Panc1 (cell line): ENCODE measurements around the gene CTLA4. TPM values are rescaled to one million over a fixed set of nuclear protein-coding genes. Genes with fewer than 3 reads are reported as not detected.

ENCODE experiments used
- ATAC-seq: fragments of 200-7000 bp; cut with Tn5 transposase; 2 replicates; pipeline ENCODE4 v1.9.1; 2020; ENCODE audit warnings: mild to moderate bottlenecking, moderate library complexity
- BruUV-seq: library from RNA; stranded (reverse); fragments of 400-500 nt; replicated peaks from 2 replicates; lab custom pipeline; 2021; lab: Mats Ljungman, UMichigan
- CTCF ChIA-PET: fragments of 300-600 bp; sonication (Branson Sonifier 250); formaldehyde crosslinking; loops from one replicate; lab custom pipeline; 2022; ENCODE audit warnings: antibody characterized with exemption; lab: Charles Lee
- POLR2A ChIA-PET: fragments of 300-600 bp; sonication (Branson Sonifier 250); formaldehyde crosslinking; loops from one replicate; lab custom pipeline; 2022; ENCODE audit warnings: antibody characterized with exemption; lab: Charles Lee
- DNase-seq: peaks from one replicate; pipeline ENCODE4 v3.0.0-alpha.2; 2010; ENCODE audit warnings: low read depth, low spot score
- H3K27ac ChIP-seq: 2 replicates; pipeline ENCODE4 v1.5.1; 2011; ENCODE audit warnings: mild to moderate bottlenecking, low read length, inconsistent platforms
- H3K27me3 ChIP-seq: fragments of 200-500 bp; sonication (Bioruptor generic); 2 replicates; pipeline ENCODE4 v1.6.0; 2014; ENCODE audit warnings: low read length, inconsistent platforms; ENCODE audit not compliant: control insufficient read depth, insufficient read depth
- H3K36me3 ChIP-seq: fragments of 200-500 bp; sonication (Bioruptor generic); 2 replicates; pipeline ENCODE4 v1.5.1; 2014; ENCODE audit warnings: inconsistent platforms, mild to moderate bottlenecking, low read length, moderate library complexity; ENCODE audit not compliant: control insufficient read depth, insufficient read depth
- H3K4me1 ChIP-seq: 2 replicates; pipeline ENCODE4 v1.5.1; 2011; ENCODE audit warnings: inconsistent platforms, mild to moderate bottlenecking, low read length, moderate library complexity; ENCODE audit not compliant: control insufficient read depth, insufficient read depth
- H3K4me3 ChIP-seq, 2 experiments: 2 replicates each; pipeline ENCODE4 v1.5.1; 2011 to 2012; ENCODE audit warnings: low read depth in 2 of 2, low read length in 2 of 2, mild to moderate bottlenecking in 2 of 2, inconsistent platforms in 1 of 2, moderate library complexity in 1 of 2
- H3K9me3 ChIP-seq: fragments of 200-500 bp; sonication (Bioruptor generic); 2 replicates; pipeline ENCODE4 v1.5.1; 2014; ENCODE audit warnings: low read depth, mild to moderate bottlenecking, inconsistent platforms, low read length, moderate library complexity; ENCODE audit not compliant: control insufficient read depth, insufficient read depth
- POLR2AphosphoS5 ChIP-seq: IDR thresholded peaks from 2 replicates; pipeline ENCODE4 v1.6.1; 2012; ENCODE audit warnings: mild to moderate bottlenecking, low read depth, low read length, moderate library complexity
- SIN3A ChIP-seq: IDR thresholded peaks from 2 replicates; pipeline ENCODE4 v1.6.1; 2012; ENCODE audit warnings: low read depth, mild to moderate bottlenecking, low read length, moderate library complexity, borderline replicate concordance; ENCODE audit not compliant: insufficient read depth
- TCF7L2 ChIP-seq: IDR thresholded peaks from 2 replicates; pipeline ENCODE4 v1.6.1; 2011; ENCODE audit warnings: mild to moderate bottlenecking, low read depth, low read length, inconsistent platforms
- in situ Hi-C: cut with HindIII; loops from 2 replicates; pipeline ENCODE4 v1.10.0; 2016; ENCODE audit warnings: low sequenced_read_pairs, low pct_unique_long_range_greater_than_20kb
- intact Hi-C: fragments of 100-400 bp; cut with micrococcal nuclease; formaldehyde crosslinking; loops from one replicate; pipeline ENCODE4 v1.10.0; 2022; ENCODE audit not compliant: unreplicated experiment
- total RNA-seq: library from RNA; stranded (reverse); gene quantifications from one replicate; pipeline ENCODE4 v1.2.1, GENCODE V29; 2021; ENCODE audit not compliant: unreplicated experiment
- TF ChIP-seq, protein P1 (sequence below), 2 experiments: IDR thresholded peaks; 2 replicates each; pipeline ENCODE4 v1.6.1; 2011 to 2012; ENCODE audit warnings: low read depth in 2 of 2, control low read depth in 1 of 2, low read length in 1 of 2, mild to moderate bottlenecking in 1 of 2, moderate library complexity in 1 of 2; ENCODE audit not compliant: insufficient read depth in 1 of 2
- TF ChIP-seq, protein P2 (sequence below): fragments of 450-650 bp; IDR thresholded peaks from 2 replicates; pipeline ENCODE4 v1.5.1; 2017; ENCODE audit warnings: mild to moderate bottlenecking

Gene CTLA4
- total RNA-seq, 1 experiment from 2014 or later = 0.08 TPM

DNA sequence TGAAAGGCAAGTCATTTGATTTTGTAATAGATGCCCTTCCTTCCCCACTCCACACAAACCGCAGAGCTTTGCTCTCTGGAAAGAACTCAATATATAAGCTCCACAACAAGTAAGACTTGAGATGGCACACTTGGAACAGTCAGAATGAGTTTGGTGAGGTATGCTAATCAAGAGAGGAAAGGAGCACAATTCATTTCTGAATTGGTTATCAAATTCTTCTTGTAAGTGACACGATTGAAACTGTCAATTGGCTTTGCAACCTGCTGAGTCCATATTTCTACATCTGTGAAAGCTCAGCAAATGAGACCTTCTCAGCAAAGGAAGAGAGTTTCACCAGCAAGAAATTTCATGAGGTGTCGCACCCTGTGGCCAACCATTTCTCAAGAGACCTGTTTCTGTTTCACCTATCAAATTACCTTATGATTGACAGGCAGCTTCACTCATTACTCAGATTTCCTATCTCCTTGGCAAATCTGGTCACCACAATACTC, 19.1 kb downstream of the CTLA4 start:
- no peak overlapping the region for H3K27ac ChIP-seq
- H3K4me1 ChIP-seq = no peaks in the 10 kb centered on the region
- ATAC-seq (no peak), DNase-seq (no peak)
- intact Hi-C loops = no loop called here
- ChIA-PET POLR2A (no interaction called here), CTCF (no interaction called here)
- no peaks in the 10 kb centered on the region for H3K36me3 ChIP-seq
- in situ Hi-C loops = no loop called here
- H3K9me3 ChIP-seq = no peaks in the 10 kb centered on the region
- TF ChIP-seq SIN3A = no peak
- TF ChIP-seq, protein P1, sequence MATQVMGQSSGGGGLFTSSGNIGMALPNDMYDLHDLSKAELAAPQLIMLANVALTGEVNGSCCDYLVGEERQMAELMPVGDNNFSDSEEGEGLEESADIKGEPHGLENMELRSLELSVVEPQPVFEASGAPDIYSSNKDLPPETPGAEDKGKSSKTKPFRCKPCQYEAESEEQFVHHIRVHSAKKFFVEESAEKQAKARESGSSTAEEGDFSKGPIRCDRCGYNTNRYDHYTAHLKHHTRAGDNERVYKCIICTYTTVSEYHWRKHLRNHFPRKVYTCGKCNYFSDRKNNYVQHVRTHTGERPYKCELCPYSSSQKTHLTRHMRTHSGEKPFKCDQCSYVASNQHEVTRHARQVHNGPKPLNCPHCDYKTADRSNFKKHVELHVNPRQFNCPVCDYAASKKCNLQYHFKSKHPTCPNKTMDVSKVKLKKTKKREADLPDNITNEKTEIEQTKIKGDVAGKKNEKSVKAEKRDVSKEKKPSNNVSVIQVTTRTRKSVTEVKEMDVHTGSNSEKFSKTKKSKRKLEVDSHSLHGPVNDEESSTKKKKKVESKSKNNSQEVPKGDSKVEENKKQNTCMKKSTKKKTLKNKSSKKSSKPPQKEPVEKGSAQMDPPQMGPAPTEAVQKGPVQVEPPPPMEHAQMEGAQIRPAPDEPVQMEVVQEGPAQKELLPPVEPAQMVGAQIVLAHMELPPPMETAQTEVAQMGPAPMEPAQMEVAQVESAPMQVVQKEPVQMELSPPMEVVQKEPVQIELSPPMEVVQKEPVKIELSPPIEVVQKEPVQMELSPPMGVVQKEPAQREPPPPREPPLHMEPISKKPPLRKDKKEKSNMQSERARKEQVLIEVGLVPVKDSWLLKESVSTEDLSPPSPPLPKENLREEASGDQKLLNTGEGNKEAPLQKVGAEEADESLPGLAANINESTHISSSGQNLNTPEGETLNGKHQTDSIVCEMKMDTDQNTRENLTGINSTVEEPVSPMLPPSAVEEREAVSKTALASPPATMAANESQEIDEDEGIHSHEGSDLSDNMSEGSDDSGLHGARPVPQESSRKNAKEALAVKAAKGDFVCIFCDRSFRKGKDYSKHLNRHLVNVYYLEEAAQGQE (IDR thresholded peaks at IDR 0.05; ENCODE audit: insufficient read depth in 1 of 2, low read depth in 2 of 2, low read length in 1 of 2) = no peak
- no peak for TF ChIP-seq TCF7L2
- TF ChIP-seq POLR2AphosphoS5 = no peak
- TF ChIP-seq, protein P2, sequence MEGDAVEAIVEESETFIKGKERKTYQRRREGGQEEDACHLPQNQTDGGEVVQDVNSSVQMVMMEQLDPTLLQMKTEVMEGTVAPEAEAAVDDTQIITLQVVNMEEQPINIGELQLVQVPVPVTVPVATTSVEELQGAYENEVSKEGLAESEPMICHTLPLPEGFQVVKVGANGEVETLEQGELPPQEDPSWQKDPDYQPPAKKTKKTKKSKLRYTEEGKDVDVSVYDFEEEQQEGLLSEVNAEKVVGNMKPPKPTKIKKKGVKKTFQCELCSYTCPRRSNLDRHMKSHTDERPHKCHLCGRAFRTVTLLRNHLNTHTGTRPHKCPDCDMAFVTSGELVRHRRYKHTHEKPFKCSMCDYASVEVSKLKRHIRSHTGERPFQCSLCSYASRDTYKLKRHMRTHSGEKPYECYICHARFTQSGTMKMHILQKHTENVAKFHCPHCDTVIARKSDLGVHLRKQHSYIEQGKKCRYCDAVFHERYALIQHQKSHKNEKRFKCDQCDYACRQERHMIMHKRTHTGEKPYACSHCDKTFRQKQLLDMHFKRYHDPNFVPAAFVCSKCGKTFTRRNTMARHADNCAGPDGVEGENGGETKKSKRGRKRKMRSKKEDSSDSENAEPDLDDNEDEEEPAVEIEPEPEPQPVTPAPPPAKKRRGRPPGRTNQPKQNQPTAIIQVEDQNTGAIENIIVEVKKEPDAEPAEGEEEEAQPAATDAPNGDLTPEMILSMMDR = no peak
- no peak overlapping the region for H3K4me3 ChIP-seq
- H3K27me3 ChIP-seq = no peaks in the 10 kb centered on the region; the same call in 1 of the 2 replicates
- BruUV-seq = no TSS peak

DNA sequence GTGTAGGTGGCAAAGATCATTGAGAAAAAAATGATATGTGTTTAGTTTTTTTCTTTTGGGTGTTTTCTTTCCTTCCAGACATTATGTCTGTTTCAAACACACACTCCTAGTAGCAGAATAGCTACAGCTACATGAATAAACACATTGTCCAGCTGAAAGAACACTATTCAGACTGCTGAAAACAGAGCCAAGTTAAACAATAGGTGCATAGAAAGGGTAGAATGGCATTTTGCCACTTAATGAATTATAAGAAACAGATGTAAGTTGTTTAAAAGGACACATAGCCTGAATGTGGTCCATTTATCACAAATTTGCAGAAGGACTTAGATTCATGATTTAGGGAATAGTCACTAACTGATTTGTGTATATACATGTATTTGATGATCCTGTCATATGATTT, 20.1 kb downstream of the CTLA4 start:
- Histone ChIP-seq H3K36me3 (no peaks in the 10 kb centered on the region), H3K4me3 (no peak overlapping the region), H3K27ac (no peak overlapping the region), H3K27me3 (no peaks in the 10 kb centered on the region; the same call in 1 of the 2 replicates), H3K9me3 (no peaks in the 10 kb centered on the region), H3K4me1 (no peaks in the 10 kb centered on the region)
- no TSS peak for BruUV-seq
- ChIA-PET CTCF (no interaction called here), POLR2A (no interaction called here)
- DNase-seq (no peak), ATAC-seq (no peak)
- in situ Hi-C loops = no loop called here
- intact Hi-C loops = no loop called here
- TF ChIP-seq TCF7L2 (no peak), POLR2AphosphoS5 (no peak), SIN3A (no peak)
- TF ChIP-seq, protein P2 = no peak
- TF ChIP-seq, protein P1 (IDR thresholded peaks at IDR 0.05; ENCODE audit: insufficient read depth in 1 of 2, low read depth in 2 of 2, low read length in 1 of 2) = no peak
